DOHH2 (cell line): ENCODE data around the gene RCC2.

Experiments
- H3F3A ChIP-seq: fragments of 200-600 bp; sonication (generic), shearing (Covaris generic); 2 replicates; pipeline ENCODE4 v1.6.0; 2016; ENCODE audit warnings: antibody characterized with exemption, mild to moderate bottlenecking; ENCODE audit not compliant: control insufficient read depth, insufficient read depth
- H3K27ac ChIP-seq: fragments of 200-600 bp; sonication (generic); 2 replicates; pipeline ENCODE4 v1.5.1; 2014; ENCODE audit warnings: low read depth, mild to moderate bottlenecking, low read length, moderate library complexity
- H3K27me3 ChIP-seq: fragments of 200-600 bp; sonication (generic); 2 replicates; pipeline ENCODE4 v1.6.1; 2014; ENCODE audit warnings: mild to moderate bottlenecking, low read length, mixed read lengths; ENCODE audit not compliant: control insufficient read depth
- H3K36me3 ChIP-seq: fragments of 200-600 bp; sonication (generic); 2 replicates; pipeline ENCODE4 v1.6.1; 2014; ENCODE audit warnings: mild to moderate bottlenecking, low read length, moderate library complexity, mixed read lengths; ENCODE audit not compliant: control insufficient read depth
- H3K4me1 ChIP-seq: fragments of 200-600 bp; sonication (generic); 2 replicates; pipeline ENCODE4 v1.6.1; 2014; ENCODE audit warnings: mild to moderate bottlenecking, low read length, mixed read lengths; ENCODE audit not compliant: control insufficient read depth
- H3K4me2 ChIP-seq: fragments of 200-600 bp; sonication (generic); 2 replicates; pipeline ENCODE4 v1.6.0; 2014; ENCODE audit warnings: mild to moderate bottlenecking, low read length, moderate library complexity
- H3K4me3 ChIP-seq: fragments of 200-600 bp; sonication (generic); 2 replicates; pipeline ENCODE4 v1.5.1; 2014; ENCODE audit warnings: mild to moderate bottlenecking, low read length, mixed read lengths
- H3K79me2 ChIP-seq: fragments of 200-600 bp; sonication (generic); 2 replicates; pipeline ENCODE4 v1.6.1; 2014; ENCODE audit warnings: mild to moderate bottlenecking, low read length, mixed read lengths; ENCODE audit not compliant: control insufficient read depth
- H3K9me2 ChIP-seq: fragments of 200-600 bp; sonication (generic); replicated peaks from 2 replicates; pipeline ENCODE4 v1.6.1; 2014; ENCODE audit warnings: mild to moderate bottlenecking, low read length, mixed read lengths; ENCODE audit not compliant: control insufficient read depth
- H3K9me3 ChIP-seq: fragments of 200-600 bp; sonication (generic); 2 replicates; pipeline ENCODE4 v1.6.1; 2014; ENCODE audit warnings: antibody characterized with exemption, low read length, mixed read lengths; ENCODE audit not compliant: control insufficient read depth, insufficient read depth
- H4K20me1 ChIP-seq: fragments of 200-600 bp; sonication (generic); 2 replicates; pipeline ENCODE4 v1.6.0; 2014; ENCODE audit warnings: low read depth, mild to moderate bottlenecking, antibody characterized with exemption, low read length, moderate library complexity; ENCODE audit not compliant: control insufficient read depth, insufficient read depth
- CTCF ChIP-seq: fragments of 200-600 bp; sonication (generic); IDR thresholded peaks from one replicate; pipeline ENCODE4 v1.5.1; 2014; ENCODE audit warnings: antibody characterized with exemption, mild to moderate bottlenecking, low read depth, low read length; ENCODE audit not compliant: poor library complexity, severe bottlenecking
- EZH2phosphoT487 ChIP-seq: fragments of 200-600 bp; sonication (generic); IDR thresholded peaks from 2 replicates; pipeline ENCODE4 v1.6.1; 2017; ENCODE audit warnings: borderline replicate concordance, mild to moderate bottlenecking, antibody characterized with exemption, low read length, moderate library complexity, mixed read lengths

Gene RCC2

DNA sequence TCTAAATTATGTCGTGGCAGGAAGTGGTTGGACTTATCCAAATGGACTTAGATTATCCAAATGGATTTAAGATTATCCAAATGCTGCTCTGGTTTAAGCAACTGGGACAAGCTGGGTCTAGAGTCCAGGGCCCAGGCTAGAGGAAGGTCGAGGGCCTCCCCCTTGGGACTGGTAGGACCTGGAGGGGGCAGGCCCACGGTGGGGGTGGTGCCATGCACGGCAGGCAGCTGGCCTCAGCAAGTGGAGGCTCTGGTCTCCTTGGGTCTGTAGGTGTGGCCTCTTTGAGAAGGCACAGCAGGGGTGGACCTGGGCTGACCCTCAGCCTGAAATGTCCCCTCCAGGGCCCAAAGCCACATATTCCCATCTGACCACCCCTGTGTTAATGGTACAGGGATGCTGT lies 37.6 kb downstream of the RCC2 start:
- H4K20me1 ChIP-seq = peaks cover 4% of the 10 kb centered on the region; the same call in 1 of the 2 replicates
- H3K4me3 ChIP-seq = no peak overlapping the region
- no peaks in the 10 kb centered on the region for H3K79me2 ChIP-seq
- peaks cover 4% of the 10 kb centered on the region; the same call in 1 of the 2 replicates for H3F3A ChIP-seq
- TF ChIP-seq EZH2phosphoT487 (no peak), CTCF (no peak)
- H3K4me1 ChIP-seq = no peaks in the 10 kb centered on the region
- H3K4me2 ChIP-seq = no peak overlapping the region
- H3K9me3 ChIP-seq = no peaks in the 10 kb centered on the region
- H3K27ac ChIP-seq = no peak overlapping the region
- no peaks in the 10 kb centered on the region for H3K27me3 ChIP-seq
- no peaks in the 10 kb centered on the region for H3K9me2 ChIP-seq
- peaks cover 8% of the 10 kb centered on the region for H3K36me3 ChIP-seq

DNA sequence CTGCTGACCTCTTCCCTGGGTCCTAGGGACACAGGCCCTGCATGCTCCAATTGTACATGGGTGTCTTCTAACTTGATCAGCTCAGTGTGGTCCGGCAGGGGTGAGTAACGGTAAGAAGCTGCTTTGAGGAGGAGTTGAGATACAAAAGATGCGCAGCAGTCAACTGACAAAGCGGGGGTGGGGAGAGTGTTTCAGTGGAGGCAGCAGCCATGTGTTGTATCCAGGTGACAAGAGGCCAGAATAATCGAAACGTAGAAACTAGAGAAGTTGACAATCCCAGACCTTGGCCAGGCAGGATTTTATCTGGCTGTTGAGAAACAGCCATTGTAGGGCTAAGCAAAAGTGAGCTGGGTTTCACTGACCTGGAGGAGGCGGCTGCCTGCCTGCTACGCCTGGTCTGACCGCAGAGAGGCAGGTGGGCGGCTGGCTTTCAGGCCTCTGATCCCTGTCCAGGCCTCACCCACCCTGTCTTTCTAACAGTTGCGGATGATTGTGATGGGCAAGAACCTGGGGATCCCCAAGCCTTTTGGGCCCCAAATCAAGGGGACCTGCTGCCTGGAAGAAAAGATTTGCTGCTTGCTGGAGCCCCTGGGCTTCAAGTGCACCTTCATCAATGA lies 38.6 kb downstream of the RCC2 start:
- H4K20me1 ChIP-seq = peaks cover 2% of the 10 kb centered on the region; the same call in 1 of the 2 replicates
- H3F3A ChIP-seq = no peaks in the 10 kb centered on the region
- H3K4me3 ChIP-seq = no peak overlapping the region
- no peaks in the 10 kb centered on the region for H3K27me3 ChIP-seq
- H3K36me3 ChIP-seq = peaks cover 1% of the 10 kb centered on the region
- no peak overlapping the region for H3K4me2 ChIP-seq
- H3K79me2 ChIP-seq = no peaks in the 10 kb centered on the region
- TF ChIP-seq EZH2phosphoT487 (no peak), CTCF (no peak)
- no peaks in the 10 kb centered on the region for H3K4me1 ChIP-seq
- no peak overlapping the region for H3K27ac ChIP-seq
- no peaks in the 10 kb centered on the region for H3K9me2 ChIP-seq
- H3K9me3 ChIP-seq = no peaks in the 10 kb centered on the region

- Histone ChIP-seq H3F3A (no peaks in the 10 kb centered on the region), H3K9me3 (no peaks in the 10 kb centered on the region), H3K79me2 (no peaks in the 10 kb centered on the region), H4K20me1 (no peaks in the 10 kb centered on the region; the same call in 1 of the 2 replicates), H3K4me3 (no peak overlapping the region), H3K9me2 (no peaks in the 10 kb centered on the region), H3K27me3 (no peaks in the 10 kb centered on the region), H3K27ac (no peak overlapping the region), H3K4me1 (no peaks in the 10 kb centered on the region), H3K36me3 (no peaks in the 10 kb centered on the region), H3K4me2 (no peak overlapping the region)
- TF ChIP-seq EZH2phosphoT487 = no peak
- no peak for TF ChIP-seq CTCF
Observed at GRCh38 chr1:17397910-17398695, 41.4 kb downstream of the RCC2 start.
